GM12801 (cell line): ENCODE data around the gene MGAT3.

Experiments
- CTCF ChIP-seq: IDR thresholded peaks from one replicate; pipeline ENCODE4 v1.5.1; 2011; ENCODE audit warnings: control low read depth; ENCODE audit not compliant: insufficient read length; ENCODE audit errors: extremely low read depth

MGAT3 gene

GRCh38 chr22:39415506-39415905 lies 41.3 kb upstream of the MGAT3 start:
- no peak for TF ChIP-seq CTCF

DNA sequence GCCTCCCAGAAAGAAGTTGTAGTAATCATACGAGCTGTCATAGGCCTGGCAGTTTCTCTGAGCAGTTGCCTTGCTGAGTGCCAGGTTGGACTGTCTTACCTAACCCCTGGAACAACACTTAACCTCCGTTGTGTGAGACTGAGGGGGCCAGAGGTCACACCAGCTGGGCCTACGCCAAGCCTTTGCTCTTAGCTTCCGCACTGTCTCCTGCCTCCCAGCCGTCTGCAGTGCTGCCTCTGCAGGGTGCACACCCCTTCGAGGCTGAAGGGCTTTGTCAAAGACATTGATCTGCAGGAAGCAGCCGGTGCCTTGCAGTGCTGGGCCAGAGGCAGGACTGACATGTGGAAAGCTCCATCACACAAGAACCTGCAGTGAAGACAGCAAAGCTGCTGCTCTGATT lies 40.5 kb upstream of the MGAT3 start:
- no peak for TF ChIP-seq CTCF

DNA sequence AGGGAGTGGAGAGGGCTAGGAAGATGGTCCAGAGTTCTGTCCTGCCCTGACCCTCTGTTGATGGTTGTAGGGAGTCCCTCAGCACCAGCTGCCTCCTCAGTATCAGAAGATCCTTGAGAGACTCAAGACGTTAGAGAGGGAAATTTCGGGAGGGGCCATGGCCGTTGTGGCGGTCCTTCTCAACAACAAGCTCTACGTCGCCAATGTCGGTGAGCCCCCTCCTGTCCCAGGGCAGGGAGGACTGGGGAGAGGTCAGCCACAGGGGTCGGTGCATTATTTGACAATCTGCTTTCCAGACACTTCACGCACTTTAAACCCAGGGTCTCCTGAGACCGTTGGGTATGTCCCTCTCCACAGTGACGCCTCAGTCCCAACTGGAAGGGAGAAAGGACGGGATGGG lies 39.2 kb upstream of the MGAT3 start:
- TF ChIP-seq CTCF = no peak

DNA sequence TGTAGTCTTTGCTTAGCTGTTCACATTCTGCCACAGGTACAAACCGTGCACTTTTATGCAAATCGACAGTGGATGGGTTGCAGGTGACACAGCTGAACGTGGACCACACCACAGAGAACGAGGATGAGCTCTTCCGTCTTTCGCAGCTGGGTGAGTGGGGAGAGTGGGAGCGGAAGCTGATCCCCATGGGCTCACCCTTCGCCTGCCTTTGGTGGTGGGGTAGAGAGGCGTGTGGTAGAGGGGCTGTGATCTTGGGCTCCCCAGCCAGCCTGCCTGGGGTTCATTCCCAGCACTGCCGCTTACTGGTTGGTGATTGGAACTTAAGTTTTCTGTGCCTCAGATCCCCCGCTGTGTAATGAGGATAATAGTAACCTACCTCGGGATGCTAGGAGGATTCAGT lies 38.1 kb upstream of the MGAT3 start:
- TF ChIP-seq CTCF = no peak

DNA sequence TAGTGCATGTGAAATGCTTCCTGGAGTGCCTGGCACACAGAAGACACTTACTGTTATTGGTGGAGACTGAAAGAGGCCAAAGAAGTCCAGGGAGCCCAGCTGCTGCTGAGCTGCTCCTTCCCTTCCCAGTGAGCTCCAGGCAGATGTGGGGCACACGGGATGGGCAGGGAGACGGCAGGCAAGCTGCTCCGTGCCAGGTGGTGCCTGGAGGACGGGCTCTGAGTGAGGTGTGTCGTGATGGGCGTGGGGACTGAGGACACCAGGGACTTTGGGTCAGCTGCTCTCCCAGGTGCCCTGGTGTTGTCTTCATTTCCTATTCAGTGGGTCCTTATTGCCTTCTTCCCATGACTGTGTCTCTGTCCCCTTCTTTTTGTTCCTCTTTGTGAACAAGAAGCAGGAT lies 37.7 kb upstream of the MGAT3 start:
- no peak for TF ChIP-seq CTCF

GRCh38 chr22:39419911-39420310 lies 36.9 kb upstream of the MGAT3 start:
- no peak for TF ChIP-seq CTCF

GRCh38 chr22:39421691-39422090 lies 35.1 kb upstream of the MGAT3 start:
- TF ChIP-seq CTCF = no peak

GRCh38 chr22:39422101-39422500 lies 34.7 kb upstream of the MGAT3 start:
- no peak for TF ChIP-seq CTCF
